GM21367 (cell line): ENCODE measurements around the gene PKIB.

Experiments used
- ATAC-seq: cut with Tn5 transposase; IDR thresholded peaks from one replicate; pipeline ENCODE4 v1.9.1; 2021; ENCODE audit not compliant: unreplicated experiment

The PKIB gene

DNA sequence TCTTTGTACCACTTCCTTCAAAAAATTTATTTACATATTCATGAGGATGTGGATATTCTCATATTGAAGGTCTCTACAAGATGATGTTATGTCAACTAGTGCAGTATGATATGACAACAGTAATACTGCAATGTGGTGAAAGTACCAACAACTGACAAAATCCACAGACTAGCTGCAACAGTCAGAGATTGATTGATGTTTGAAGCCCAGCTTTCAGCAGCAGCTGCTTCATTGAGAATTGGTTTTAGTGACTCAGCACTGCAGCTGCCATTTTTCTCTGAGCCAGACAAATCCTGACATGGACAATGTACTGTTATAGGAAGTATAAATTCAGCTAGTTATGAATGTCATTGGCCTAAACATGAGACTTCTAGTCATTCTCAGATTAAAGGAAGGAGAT lies 53.8 kb downstream of the PKIB start:
- ATAC-seq: no peak

DNA sequence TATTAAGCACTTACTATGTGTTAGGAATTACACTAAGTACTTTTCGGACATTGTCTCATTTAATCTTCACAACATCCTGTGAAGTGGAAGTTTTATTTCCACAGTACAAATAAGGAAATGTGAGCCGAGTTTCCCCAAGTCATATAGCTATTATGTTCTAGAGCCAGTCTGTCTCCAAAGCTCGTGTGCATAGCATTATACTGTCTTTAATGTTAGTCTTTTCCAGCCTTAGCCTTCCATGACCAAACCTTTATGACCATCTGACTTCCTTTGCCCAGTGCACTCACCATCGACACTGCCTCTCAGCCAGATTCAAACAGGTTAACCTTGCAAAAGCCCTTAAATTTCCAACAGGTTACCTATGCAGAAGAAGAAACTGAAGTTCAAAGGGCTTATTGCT lies 55.7 kb downstream of the PKIB start:
- no peak for ATAC-seq

- ATAC-seq: no peak
Measured at GRCh38 chr6:122666418-122666817, 56.2 kb downstream of the PKIB start.

DNA sequence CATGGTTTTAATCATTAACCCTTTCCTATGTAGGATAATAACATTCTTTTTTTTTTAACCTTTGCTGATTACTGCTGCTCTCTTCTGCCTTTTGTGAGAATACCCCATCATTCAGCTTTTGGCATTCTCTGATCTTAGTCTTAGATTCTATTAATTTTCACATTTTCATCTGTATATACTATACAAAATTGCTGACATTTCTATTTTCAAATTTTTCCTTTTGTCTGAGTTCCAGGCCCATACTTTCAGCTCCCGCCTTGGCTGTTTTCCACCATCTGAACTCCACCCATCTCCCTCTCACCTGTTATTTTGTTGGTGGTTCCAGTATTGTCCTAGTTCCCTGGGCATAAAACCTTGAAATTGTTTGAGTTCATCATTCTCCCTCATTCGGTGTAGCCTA lies 59.2 kb downstream of the PKIB start:
- ATAC-seq: no peak

DNA sequence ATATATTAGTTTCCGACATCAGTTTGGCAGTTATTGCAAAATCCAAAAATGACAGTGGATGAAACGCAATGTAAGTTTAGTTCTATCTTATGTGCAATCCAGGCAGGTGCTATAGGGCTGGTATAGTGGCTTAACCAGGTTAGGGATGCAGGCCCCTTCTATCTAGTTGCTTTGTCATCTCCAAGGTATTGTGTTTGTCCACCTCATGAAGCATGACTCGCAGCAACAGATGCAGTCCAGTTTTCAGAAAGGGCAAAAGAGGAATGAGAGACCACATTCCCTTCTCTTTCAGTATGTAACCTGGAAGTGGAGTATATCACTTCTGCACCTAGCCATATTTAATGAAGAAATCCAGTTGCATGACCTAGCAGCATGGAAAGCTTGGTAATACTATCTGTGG lies 59.7 kb downstream of the PKIB start:
- no peak for ATAC-seq

DNA sequence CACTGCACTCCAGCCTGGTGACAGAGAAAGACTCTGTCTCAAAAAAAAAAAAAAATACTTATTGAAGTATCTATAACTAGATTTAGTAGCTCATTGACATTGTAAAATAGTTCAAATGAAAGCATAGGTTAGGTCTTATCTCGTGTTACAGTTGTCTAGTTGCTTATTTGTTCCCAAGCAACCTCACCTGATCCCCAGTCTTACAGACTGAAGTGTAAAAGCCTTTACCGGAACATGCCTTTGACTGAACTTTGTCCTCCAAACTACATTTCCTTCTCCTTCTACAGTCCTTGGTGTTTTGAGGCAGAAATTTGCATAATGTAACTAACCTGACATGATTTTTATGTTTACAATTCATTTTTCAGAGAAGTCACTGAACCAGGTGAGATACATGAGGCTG lies 61.0 kb downstream of the PKIB start:
- no peak for ATAC-seq

GRCh38 chr6:122673343-122673961 lies 63.2 kb downstream of the PKIB start:
- ATAC-seq: no peak

GRCh38 chr6:122676146-122676545 lies 65.9 kb downstream of the PKIB start:
- no peak for ATAC-seq

- ATAC-seq: no peak
Measured at GRCh38 chr6:122676688-122677087, 66.5 kb downstream of the PKIB start.

- ATAC-seq: no peak
Measured at GRCh38 chr6:122677406-122677805, 67.2 kb downstream of the PKIB start.

DNA sequence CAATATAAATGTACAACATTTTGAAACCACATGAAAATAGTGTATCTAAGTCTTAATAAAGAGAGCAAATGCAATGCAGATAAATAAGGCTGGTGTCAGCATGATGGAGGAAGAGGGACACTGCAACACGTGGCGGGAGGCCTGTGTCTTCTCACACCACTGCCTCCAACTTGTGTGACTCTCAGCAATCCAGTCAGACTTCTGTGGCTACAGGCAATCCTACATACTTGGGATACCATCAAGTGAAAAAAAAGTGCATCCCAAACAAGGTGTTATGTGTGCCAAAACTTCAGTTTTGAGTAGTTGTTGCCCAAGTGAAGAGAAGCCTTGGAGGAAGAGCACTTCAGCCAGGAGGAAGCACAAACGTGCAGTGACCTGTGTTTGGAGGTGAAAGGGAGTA lies 68.6 kb downstream of the PKIB start:
- ATAC-seq: no peak

GRCh38 chr6:122681705-122682104 lies 71.5 kb downstream of the PKIB start:
- ATAC-seq: no peak

- ATAC-seq: no peak
Measured at GRCh38 chr6:122683989-122684651, 73.9 kb downstream of the PKIB start.

DNA sequence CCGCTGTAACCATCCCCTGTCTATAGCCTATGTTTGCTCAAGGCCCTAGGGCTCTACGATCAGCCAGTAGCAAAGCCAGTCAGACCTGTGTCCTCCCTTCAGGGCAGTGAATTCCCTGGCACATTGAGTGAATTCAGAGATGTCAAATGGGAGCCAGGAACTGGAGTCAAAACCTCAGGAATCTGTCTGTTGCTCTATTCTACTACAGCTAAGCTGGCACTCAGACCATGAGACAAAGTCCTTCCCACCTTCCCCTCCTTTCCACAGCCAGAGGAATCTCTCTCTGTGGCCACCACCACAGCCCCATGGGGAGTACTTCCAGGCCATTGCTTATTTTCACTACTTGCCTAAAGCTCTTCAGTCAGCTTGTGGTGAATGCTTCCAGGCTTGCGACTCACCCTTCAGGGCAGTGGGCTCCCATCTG lies 82.0 kb downstream of the PKIB start:
- ATAC-seq: no peak

- ATAC-seq: no peak
Measured at GRCh38 chr6:122692807-122693580, 82.8 kb downstream of the PKIB start.

DNA sequence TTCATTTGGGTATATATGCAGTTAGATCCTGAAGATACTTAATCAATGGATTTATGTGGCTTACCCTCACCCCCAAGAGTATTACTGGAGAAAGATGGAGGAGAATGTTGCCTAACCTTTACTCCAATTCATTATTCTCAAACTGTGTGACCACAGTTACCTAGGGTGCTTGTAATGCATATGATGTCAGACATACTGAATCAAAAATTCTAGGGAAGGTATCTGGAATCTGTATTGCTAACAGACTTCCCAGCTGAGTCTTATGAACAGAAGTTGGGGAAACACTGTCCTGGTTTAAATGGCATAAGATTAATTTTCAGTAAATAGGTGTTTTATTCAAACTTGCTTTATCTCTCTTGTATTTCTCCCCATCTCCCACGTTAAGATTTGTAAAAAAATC lies 83.9 kb downstream of the PKIB start:
- ATAC-seq: no peak

DNA sequence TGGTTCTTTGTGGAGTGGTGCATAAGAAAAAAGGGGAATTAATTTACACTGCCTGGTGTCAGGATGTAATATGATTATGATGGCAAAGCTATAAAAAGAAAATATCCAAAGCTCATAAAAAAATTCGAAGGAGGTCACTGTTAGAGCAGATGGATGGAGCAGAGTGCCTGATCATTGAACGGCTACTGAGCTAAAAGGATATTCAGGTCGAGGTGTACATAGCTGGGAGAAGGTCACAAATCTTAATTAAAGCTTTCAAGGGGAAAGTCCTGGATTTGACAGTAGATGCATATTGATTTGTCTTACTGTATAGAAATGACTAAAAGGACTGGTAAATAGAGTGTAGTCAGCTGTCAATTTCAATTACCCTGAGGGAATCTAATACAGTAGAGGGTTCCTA lies 84.4 kb downstream of the PKIB start:
- ATAC-seq: no peak

DNA sequence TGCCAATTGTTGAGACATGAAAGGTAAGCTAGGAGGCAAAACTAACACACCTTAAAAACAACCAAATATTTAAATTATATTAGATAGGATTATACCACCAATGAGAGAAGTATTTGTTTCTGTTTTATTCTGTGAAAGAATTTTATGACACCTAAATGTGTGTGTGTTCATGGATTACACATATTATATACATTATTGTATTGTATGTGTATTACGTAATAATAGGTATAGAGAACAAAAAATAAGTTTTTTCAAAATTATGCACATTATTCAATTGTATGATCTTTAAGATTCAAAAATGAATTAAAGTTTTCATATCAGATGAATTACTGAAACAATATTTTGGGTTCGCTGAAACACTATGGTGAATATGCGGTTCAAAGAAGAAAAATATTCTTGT lies 85.0 kb downstream of the PKIB start:
- ATAC-seq: no peak

DNA sequence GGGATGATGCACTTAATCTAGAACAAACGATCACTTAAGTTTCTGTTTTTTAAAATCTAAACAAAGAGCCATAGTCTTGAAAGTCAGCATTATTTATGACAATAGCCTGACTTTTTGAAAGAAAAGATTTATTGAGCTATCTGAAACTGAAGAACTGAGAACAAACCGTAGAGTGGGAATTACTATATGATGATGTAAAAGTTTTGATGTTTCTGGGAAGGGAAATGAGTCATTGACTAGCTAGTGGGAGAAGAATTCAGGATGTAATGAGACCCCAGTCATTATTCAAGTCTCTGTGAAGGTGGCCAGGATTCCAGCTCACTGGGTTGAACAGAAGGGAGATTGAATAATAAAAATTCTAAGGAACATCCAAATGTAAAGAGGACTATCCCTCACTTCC lies 85.9 kb downstream of the PKIB start:
- ATAC-seq: no peak

DNA sequence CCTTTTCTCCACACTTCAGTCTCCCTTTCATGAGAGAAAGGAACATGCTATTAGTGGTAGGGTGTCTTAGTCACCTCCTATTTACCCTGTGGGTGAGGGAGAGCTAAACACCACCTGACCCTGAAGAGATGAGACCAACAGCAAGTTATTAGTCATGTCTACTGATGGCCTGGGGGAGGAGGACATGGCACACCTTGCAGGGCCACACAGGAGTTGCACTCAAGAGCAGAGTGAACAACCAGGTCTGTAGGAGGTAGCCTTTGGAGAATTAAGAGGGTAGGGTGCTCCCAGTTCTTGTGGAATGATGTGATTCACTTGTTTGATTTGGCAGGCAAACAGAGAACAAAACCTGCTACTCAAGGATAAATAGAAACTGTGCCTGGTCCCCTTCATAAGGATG lies 86.6 kb downstream of the PKIB start:
- ATAC-seq: no peak

GRCh38 chr6:122697458-122697857 lies 87.3 kb downstream of the PKIB start:
- no peak for ATAC-seq

DNA sequence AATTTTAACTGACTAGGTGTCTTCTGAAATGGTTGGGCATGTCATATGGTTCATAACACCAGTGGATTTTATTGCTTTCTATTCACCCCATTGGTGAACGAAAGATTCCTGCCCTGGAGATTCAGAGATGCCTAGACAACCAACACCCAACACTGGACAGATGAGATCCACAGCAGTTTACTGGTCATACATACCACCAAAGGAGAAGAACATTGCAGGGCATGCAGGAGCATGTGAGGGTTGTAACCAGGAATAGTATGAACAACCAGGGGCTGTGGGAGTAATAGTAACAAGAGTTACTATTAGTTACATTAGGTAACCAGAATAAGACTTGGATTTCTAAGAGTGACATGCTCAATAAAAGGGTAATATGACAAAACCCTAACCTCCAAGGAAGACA lies 91.5 kb downstream of the PKIB start:
- ATAC-seq: no peak
